ENCODE data around the gene EP300.
"Not testable (repeated sequence)": the region's sequence is repeated elsewhere in the genome, so short reads cannot be mapped to it uniquely, and the experiment has no call there.

The EP300 gene

DNA sequence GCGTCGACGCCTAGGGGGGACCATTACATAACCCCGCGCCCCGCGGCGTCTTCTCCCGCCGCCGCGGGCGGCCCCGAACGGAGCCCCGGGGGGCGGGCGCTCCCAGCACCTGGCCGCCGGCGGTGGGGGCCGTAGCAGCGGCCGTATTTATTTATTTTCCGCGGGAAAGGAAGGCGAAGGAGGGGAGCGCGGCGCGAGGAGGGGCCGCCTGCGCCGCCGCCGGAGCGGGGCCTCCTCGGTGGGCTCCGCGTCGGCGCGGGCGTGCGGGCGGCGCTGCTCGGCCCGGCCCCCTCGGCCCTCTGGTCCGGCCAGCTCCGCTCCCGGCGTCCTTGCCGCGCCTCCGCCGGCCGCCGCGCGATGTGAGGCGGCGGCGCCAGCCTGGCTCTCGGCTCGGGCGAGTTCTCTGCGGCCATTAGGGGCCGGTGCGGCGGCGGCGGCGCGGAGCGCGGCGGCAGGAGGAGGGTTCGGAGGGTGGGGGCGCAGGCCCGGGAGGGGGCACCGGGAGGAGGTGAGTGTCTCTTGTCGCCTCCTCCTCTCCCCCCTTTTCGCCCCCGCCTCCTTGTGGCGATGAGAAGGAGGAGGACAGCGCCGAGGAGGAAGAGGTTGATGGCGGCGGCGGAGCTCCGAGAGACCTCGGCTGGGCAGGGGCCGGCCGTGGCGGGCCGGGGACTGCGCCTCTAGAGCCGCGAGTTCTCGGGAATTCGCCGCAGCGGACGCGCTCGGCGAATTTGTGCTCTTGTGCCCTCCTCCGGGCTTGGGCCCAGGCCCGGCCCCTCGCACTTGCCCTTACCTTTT, at the start of gene EP300:
Gene EP300, plus strand, starts transcription at position 570 of the 795 bp plus-strand sequence. CDS start 413 bp downstream, outside the sequence.
- in situ Hi-C loops (cut with MboI; ENCODE audit: low sequenced_read_pairs): no loop called here

DNA sequence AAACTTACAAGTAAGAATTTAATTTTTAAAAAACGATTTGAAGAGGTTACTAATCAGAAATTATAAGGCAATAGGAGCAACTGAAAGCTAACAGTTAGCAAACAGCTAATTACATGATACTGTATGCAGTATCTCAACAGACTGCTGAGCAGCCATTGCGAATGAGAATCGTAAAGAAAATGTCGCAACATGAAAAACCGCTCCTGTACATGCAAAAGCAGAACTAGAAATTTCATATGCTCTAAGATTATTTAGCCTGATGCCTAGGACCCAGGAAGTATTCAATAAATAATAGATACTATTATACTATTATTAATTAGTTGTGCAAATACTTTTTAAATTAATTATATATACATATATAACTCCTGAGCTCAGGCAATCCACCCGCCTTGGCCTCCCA, 48.7 kb upstream of the EP300 start:
- in situ Hi-C loops (cut with MboI; ENCODE audit: low sequenced_read_pairs): no loop called here

DNA sequence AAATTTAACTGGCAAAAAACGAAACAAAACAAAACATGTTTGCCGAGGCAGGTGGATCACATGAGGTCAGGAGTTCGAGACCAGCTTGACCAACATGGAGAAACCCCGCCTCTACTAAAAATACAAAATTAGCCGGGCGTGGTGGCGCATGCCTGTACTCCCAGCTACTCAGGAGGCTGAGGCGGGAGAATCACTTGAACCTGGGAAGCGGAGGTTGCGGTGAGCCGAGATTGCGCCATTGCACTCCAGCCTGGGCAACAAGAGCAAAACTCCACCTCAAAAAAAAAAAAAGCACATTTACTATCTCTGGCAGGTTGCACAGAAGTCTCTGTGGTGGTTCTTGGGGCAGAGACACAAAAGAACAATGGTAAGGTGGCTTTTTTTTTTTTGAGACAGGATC, 46.8 kb upstream of the EP300 start:
- in situ Hi-C loops (cut with MboI; ENCODE audit: low sequenced_read_pairs): not testable (repeated sequence)

DNA sequence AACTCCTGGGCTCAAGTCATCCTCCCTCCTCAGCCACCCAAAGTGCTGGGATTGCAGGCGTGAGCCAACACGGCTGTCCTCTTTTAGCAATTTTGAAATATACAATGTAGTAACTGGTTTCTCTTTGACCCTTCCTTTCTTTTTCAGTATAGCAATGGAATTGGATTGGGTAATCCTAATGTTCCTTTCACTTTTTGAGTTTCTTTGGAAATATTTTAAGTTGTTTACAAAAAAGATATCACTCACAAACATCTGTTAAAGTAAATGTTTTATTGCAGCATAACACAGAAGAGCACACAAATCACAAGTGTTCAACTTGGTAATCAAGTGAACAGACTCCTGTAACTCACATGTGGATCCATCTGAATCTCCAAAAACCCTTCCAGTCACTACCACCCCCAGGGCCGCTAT, 44.6 kb upstream of the EP300 start:
- in situ Hi-C loops (cut with MboI; ENCODE audit: low sequenced_read_pairs): no loop called here

DNA sequence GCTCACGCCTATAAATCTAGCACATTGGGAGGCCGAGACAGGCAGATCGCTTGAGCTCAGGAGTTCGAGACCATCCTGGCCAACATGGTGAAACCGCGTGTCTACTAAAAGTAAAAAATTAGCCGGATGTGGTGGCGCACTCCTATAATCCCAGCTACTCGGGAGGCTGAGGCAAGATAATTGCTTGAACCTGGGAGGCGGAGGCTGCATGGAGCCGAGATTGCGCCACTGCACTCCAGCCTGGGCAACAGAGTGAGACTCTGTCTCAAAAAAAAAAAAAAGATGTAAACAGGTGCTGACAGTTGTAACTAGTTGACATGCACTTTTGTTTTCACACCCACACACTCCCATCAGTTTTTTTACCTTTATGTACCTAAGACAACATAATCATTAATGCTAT, 44.0 kb upstream of the EP300 start:
- in situ Hi-C loops (cut with MboI; ENCODE audit: low sequenced_read_pairs): not testable (repeated sequence)

DNA sequence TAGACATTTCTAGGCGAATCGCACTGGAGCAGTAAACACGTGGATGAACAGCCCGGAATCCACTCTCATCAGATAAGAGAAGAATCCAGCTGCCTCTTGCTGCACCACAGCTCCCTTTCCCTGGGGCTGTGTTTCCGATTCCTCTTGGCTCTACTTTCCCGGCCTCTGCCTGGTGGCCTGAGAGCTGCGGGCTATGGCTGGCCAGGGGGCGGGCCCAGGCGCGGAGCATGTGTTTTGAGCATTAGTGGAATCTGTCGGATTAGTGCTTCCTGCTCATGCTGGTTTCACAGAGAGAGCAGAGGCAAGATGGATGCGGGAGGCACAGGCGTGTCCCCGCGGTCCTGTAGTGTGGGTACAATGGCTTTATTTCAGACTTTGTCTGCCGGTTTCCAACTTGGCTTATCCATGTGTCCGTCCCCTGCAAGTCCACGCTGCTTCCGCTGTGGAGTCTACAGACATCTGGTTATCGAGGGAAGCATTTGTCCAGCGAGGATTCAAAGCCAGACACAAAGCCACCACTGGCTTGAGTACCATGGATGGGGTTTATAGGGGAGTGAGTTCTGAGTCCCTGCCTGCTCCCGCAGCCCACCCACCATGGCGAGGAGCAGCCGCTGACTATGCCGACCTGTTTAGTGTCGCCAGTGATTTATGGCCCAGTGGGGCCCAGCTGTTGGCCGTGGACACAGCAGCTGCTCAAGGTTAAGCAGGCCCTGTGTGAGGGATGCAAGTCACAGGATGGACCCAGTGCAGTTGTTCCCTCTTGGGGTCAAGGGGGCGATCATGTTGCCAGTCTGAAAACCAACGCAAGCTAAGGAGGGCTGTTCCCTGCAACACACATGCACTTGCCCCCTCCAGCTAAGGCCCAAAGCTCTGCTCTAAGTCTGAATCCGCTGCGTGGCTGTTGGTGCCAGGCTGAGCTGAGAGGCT, 43.3 kb upstream of the EP300 start:
- in situ Hi-C loops (cut with MboI; ENCODE audit: low sequenced_read_pairs): no loop called here

DNA sequence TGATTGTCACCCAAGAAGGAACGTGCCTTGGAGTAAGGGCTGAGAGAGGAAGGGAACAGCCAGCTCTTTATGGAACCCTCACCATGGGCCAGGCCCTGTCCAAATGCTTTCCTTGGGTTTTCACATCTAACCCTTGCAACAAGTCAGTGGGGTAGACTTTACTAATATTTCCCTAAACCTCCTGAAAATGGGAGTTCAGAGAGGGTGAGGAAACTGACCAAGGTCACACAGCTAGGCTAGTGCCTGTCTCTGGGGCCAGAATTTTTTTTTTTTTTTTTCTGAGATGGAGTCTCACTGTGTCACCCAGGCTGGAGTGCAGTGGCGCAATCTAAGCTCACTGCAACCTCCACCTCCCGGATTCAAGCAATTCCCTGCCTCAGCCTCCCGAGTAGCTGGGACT, 42.6 kb upstream of the EP300 start:
- in situ Hi-C loops (cut with MboI; ENCODE audit: low sequenced_read_pairs): not testable (repeated sequence)

DNA sequence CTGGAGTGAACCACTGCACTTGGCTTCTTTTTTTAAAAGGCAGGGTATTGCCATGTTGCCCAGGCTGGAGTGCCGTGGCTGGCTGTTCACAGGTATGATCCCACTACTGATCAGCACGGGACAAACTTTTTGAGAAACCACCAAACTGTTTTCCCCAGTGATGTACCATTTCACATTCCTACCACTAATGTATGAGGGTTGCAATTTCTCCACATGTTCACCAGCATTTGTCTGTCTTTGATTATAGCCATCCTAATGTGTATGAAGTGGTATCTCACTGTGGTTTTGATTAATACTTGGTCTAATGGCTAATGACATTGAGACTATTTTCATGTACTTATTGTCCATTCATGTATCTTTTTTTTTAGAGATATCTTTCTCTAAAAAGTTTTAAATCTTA, 41.5 kb upstream of the EP300 start:
- in situ Hi-C loops (cut with MboI; ENCODE audit: low sequenced_read_pairs): no loop called here

DNA sequence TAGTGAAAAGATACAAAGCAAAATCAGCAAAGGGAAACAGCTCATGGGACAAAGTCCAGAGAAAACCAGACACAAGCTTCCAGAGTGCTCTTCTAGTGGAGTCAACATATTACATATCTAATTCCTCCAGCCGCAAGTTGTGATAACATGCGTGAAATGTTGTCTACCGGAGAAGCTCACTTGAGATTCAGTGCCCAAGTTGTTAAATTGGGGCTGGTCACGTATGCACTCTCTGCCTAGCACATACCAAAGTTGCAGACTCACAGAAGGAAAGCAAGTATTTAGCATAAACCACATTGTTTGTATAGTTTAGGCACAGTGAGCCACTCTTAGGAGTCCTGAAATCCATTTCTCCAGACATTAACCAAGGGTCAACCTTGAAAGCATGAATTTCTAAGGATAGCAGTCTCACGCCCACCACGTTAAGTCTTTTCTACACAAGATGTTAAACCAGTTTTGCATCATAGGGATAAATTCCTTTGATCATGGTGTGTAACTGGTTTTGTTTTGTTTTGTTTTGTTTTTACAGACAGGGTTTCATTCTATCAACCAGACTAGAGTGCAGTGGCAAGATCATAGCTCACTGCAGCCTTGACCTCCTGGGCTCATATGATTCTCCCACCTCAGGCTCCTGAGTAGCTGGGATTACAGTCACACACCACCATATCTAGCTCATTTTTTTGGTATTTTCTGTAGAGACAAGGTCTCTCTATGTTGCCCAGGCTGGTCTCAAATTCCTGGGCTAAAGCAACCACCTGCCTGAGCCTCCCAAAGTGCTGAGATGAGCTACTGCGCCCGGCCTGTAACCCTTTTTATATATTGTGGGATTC, 39.5 kb upstream of the EP300 start:
- in situ Hi-C loops (cut with MboI; ENCODE audit: low sequenced_read_pairs): no loop called here

DNA sequence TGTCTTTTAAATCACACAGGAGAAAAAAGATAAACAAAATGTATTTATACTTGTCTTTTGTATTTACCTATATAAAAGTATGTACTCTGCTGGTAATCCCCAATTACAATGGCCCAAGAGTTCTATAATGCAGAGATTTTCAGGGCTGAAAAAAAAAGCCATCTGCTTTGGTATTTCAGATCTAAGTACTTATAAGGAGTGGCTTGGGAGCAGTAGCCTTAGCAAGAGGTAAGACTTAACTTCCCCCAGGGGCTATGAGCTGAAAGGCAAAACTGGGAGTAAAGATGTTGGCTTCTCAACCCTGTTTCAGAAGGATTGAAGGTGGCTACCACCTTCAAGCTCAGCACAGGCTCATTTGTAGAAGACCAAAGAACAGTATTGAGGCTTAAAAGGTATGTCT, 35.3 kb upstream of the EP300 start:
- in situ Hi-C loops (cut with MboI; ENCODE audit: low sequenced_read_pairs): no loop called here

DNA sequence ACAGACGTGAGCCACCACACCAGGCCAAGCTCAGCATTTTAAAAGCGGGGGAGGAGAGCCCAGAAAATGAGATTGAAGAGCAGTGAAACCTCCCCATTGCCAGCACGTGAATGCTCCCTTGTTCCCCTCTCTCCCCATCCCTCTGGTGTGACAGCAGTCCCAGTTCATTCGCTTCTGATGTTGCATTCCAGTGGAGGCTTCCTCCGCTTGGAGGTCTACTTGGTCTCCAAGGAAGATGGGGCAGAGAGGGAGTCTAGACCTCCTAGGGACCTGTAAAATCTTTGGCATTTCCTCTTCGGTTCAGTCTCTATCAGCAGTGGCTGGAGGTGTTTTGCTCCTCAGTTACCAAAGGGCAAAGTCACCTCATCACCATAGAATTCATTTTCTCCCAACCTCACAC, 30.2 kb upstream of the EP300 start:
- in situ Hi-C loops (cut with MboI; ENCODE audit: low sequenced_read_pairs): no loop called here

DNA sequence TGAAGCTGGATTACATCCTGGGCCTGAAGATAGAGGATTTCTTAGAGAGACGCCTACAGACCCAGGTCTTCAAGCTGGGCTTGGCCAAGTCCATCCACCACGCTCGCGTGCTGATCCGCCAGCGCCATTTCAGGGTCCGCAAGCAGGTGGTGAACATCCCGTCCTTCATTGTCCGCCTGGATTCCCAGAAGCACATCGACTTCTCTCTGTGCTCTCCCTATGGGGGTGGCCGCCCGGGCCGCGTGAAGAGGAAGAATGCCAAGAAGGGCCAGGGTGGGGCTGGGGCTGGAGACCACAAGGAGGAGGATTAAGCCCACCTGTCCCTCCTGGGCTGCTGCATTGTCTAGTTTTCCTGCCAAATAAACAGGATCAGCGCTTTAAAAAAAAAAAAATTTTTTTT, 28.1 kb upstream of the EP300 start:
- in situ Hi-C loops (cut with MboI; ENCODE audit: low sequenced_read_pairs): not testable (repeated sequence)

DNA sequence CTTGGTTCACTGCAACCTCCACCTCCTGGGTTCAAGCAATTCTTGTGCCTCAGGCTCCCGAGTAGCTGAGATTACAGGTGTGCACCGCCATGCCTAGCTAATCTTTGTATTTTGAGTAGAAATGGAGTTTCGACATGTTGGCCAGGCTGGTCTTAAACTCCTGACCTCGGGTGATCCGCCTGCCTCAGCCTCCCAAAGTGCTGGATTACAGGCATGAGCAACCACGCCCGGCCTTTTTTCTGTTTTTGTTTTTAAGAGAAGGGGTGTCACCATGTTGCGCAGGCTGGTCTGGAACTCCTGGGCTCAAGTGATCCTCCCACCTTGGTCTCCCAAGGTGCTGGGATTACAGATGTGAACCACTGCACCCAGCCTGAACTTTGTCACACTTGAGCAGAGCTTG, 26.1 kb upstream of the EP300 start:
- in situ Hi-C loops (cut with MboI; ENCODE audit: low sequenced_read_pairs): not testable (repeated sequence)

DNA sequence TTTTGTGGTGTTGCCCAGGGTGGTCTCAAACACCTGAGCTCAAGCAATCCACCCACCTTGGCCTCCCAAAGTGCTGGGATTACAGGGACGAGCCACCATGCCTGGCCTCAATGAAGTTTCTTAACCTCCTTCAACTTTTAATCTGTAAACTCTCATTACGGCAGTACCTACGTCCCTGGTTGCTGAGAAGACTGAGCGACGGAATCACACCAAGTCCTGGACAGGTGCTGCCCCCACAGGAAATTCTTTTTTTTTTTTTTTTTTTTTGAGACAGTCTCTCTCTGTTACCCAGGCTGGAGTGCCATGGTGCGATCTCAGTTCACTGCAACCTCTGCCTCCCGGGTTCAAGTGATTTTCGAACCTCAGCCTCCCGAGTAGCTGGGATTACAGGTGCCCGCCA, 24.4 kb upstream of the EP300 start:
- in situ Hi-C loops (cut with MboI; ENCODE audit: low sequenced_read_pairs): not testable (repeated sequence)

DNA sequence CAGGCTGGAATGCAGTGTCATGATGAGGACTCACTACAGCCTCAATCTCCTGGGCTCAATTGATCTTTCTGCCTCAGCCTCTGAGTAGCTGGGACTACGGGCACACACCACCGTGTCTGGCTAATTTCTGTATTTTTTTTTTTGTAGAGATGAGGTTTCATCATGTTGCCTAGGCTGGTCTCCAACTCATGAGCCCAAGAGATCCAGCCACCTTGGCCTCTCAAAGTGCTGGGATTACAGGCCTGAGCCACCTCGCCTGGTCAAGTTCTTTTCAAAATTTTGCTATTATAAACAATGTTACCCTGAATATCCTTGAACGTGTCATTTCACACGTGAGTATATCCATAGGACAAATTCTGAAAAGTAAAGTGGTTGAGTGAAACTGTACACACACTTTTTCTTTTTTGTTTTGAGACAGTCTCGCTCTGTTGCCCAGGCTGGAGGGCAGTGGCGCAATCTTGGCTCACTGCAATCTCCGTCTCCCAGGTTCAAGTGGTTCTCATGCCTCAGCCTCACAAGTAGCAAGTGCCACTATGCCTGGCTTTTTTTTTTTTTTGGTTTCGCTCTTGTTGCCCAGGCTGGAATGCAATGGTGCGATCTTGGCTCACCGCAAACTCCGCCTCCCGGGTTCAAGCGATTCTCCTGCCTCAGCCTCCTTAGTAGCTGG, 21.6 kb upstream of the EP300 start:
- in situ Hi-C loops (cut with MboI; ENCODE audit: low sequenced_read_pairs): no loop called here

DNA sequence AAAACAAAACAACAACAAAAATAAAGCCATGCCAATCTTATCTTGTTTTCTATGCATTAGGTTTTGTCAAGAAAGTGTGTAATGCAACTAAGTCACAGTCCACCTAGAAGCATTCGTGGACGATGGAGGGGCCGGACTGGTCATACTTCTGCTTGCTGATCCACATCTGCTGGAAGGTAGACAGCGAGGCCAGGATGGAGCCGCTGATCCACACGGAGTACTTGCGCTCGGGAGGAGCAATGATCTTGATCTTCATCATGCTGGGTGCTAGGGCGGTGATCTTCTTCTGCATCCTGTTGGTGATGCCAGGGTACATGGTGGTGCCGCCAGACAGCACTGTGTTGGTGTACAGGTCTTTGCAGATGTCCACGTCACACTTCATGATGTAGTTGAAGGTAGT, 18.3 kb upstream of the EP300 start:
- in situ Hi-C loops (cut with MboI; ENCODE audit: low sequenced_read_pairs): no loop called here

DNA sequence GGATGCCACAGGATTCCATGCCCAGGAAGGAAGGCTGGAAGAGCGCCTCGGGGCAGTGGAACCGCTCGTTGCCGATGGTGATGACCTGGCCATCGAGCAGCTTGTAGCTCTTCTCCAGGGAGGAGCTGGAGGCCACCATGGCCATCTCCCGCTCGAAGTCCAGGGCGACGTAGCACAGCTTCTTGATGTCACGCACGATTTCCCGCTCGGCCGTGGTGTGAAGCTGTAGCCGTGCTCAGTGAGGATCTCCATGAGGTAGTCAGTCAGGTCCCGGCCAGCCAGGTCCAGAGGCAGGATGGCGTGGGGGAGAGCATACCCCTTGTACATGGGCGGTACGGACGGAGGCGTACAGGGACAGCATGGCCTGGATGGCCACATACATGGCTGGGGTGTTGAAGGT, 17.9 kb upstream of the EP300 start:
- in situ Hi-C loops (cut with MboI; ENCODE audit: low sequenced_read_pairs): no loop called here

DNA sequence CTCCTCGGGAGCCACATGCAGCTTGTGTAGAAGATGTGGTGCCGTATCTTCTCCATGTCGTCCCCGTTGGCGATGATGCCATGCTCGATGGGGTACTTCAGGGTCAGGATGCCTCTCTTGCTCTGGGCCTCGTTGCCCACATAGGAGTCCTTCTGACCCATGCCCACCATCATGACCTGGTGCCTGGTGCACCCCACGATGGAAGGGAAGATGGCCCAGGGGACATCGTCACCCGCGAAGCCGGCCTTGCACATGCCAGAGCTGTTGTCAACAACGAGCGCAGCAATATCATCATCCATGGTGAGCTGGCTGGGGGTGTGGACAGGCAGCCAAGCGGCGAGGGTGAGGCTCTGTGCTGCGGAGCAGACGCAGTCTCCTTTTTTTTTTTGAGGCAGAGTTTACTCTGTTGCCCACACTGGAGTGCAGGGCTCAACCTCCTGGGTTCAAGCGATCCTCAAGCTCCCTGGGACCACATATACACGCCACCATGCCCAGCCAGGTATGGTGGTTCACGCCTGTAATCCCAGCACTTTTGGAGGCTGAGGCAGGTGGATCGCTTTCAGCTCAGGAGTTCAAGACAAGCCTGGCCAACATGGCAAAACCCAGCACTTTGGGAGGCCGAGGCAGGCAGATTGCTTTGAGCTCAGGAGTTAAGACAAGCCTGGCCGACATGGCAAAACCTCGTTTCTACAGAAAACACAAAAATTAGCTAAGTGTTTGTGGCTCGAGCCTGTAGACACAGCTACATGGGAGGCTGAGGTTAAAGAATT, 17.3 kb upstream of the EP300 start:
- in situ Hi-C loops (cut with MboI; ENCODE audit: low sequenced_read_pairs): no loop called here

DNA sequence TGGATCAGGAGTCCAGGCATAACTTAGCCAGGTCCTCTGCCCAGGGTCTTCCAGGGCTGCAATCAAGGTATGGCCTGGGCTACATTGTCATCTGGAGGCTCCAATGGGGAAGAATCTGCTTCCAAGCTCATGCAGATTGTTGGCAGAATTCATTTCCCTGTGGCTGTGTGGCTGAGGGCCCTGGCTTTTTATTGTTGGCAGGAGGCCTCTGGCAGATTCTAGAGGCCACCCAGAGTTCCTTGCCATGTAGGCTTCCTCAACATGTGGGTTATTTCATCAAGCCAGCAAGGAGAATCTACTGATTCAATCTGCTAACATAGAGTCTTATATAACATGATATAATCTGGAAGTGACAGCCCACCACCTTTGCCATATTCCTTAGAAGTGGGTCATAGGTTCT, 16.4 kb upstream of the EP300 start:
- in situ Hi-C loops (cut with MboI; ENCODE audit: low sequenced_read_pairs): no loop called here

DNA sequence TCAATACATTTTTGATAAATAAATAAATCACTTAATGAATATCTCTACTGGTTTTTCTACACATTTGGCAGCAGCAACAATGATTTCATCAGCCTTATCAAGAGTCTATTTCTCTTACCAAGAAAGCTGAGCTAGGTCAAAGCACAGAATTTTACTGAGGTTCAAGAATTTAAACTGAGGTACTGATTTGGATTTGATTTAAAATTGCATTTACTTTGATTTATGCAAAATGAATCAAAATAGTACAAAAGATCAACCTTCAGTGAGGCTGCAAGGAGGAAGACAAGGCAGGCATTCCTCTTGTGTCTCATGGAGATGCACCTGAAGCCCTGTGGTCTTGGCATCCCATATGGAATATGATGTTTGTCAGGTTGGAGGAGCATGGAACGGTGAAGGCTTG, 15.5 kb upstream of the EP300 start:
- in situ Hi-C loops (cut with MboI; ENCODE audit: low sequenced_read_pairs): no loop called here
